HepG2 (cell line): ENCODE results near the gene HOXA4. TPM values are rescaled to one million over a fixed set of nuclear protein-coding genes. Genes with fewer than 3 reads are reported as not detected.

Experiments
- ATAD3A ChIP-seq: sonication (generic); formaldehyde crosslinking; IDR thresholded peaks from 2 replicates; pipeline ENCODE4 v1.4.0; 2020; ENCODE audit warnings: missing genetic modification reagents
- CENPT ChIP-seq: sonication (generic); formaldehyde crosslinking; IDR thresholded peaks from 2 replicates; pipeline ENCODE4 v1.8.0; 2022; ENCODE audit warnings: low read depth, mild to moderate bottlenecking, moderate library complexity, missing genetic modification reagents
- ETV6 ChIP-seq: sonication (generic); formaldehyde crosslinking; conservative IDR thresholded peaks from 2 replicates; pipeline ENCODE4 v1.4.0; 2020; ENCODE audit warnings: missing genetic modification reagents
- NFAT5 ChIP-seq: sonication (generic); formaldehyde crosslinking; IDR thresholded peaks from 2 replicates; pipeline ENCODE4 v1.4.0; 2020; ENCODE audit warnings: missing genetic modification reagents
- RARG ChIP-seq: sonication (generic); formaldehyde crosslinking; IDR thresholded peaks from 2 replicates; pipeline ENCODE4 v1.4.0; 2020; ENCODE audit warnings: low read depth, mild to moderate bottlenecking, missing genetic modification reagents
- REST ChIP-seq, 2 experiments: IDR thresholded peaks; 2 replicates each; pipeline ENCODE4 v1.6.1; 2011 to 2012; ENCODE audit warnings: low read length in 2 of 2, borderline replicate concordance in 1 of 2, low read depth in 1 of 2, mild to moderate bottlenecking in 1 of 2, moderate library complexity in 1 of 2
- SPEN ChIP-seq: sonication (generic); formaldehyde crosslinking; IDR thresholded peaks from 2 replicates; pipeline ENCODE4 v1.5.1; 2020; ENCODE audit warnings: low read depth, mild to moderate bottlenecking, missing genetic modification reagents
- ZBTB38 ChIP-seq: sonication (generic); formaldehyde crosslinking; IDR thresholded peaks from 2 replicates; pipeline ENCODE4 v1.5.1; 2020; ENCODE audit warnings: mild to moderate bottlenecking, missing genetic modification reagents
- ZFX ChIP-seq: sonication (generic); formaldehyde crosslinking; IDR thresholded peaks from 2 replicates; pipeline ENCODE4 v1.4.0; 2020; ENCODE audit warnings: mild to moderate bottlenecking, low read depth, missing genetic modification reagents, moderate library complexity
- ZMYM3 ChIP-seq: sonication (generic); formaldehyde crosslinking; IDR thresholded peaks from 2 replicates; pipeline ENCODE4 v1.5.1; 2020; ENCODE audit warnings: mild to moderate bottlenecking, missing genetic modification reagents
- ZNF407 ChIP-seq: sonication (generic); formaldehyde crosslinking; IDR thresholded peaks from one replicate; pipeline ENCODE4 v1.5.1; 2020; ENCODE audit warnings: mild to moderate bottlenecking, missing genetic modification reagents; ENCODE audit errors: not compliant biosample characterization
- ZNF761 ChIP-seq: sonication (generic); formaldehyde crosslinking; conservative IDR thresholded peaks from 2 replicates; pipeline ENCODE4 v1.4.0; 2020; ENCODE audit warnings: mild to moderate bottlenecking, missing genetic modification reagents
- polyA plus RNA-seq, 8 experiments: library from polyadenylated mRNA; depleted of rRNA in 3 of 8; stranded (reverse) in 7 of 8; unstranded in 1 of 8; fragments of >200 nt; fragmentation: Illumina TruSeq in 4 of 8; extraction: Trizol in 4 of 8; gene quantifications; 2 replicates each; pipeline versions ENCODE4 v1.2.1 to v1.2.3, GENCODE V29; 2011 to 2016; ENCODE audit warnings: low read depth in 4 of 8, missing spikeins in 1 of 8, mixed read lengths in 1 of 8; ENCODE audit not compliant: insufficient read depth in 1 of 8
- total RNA-seq, 5 experiments: library from RNA; depleted of rRNA; stranded (reverse); fragments of >200 nt; fragmentation: Illumina TruSeq; extraction: Trizol; gene quantifications; 2 replicates each; pipeline ENCODE4 v1.2.3, GENCODE V29; 2016; ENCODE audit warnings: low read depth in 1 of 5

Gene HOXA4
- total and polyA plus RNA-seq, 2 of the 13 experiments (the other 11 are each of a cell fraction or from before 2014, with no cell fraction given) = 2.4 to 5.4 TPM

GRCh38 chr7:27160546-27161213 is 30.1 kb upstream of the HOXA4 start (continued):
- TF ChIP-seq REST (IDR thresholded peaks at IDR 0.05; ENCODE audit: borderline replicate concordance in 1 of 2, low read depth in 1 of 2, low read length in 2 of 2) (no peak), ZNF407 (CRISPR knock-in tag) (no peak), CENPT (no peak), ZFX (peak; percentile 56), SPEN (no peak), ATAD3A (CRISPR knock-in tag) (no peak), ZMYM3 (CRISPR knock-in tag) (no peak), RARG (CRISPR knock-in tag) (no peak), NFAT5 (CRISPR knock-in tag) (no peak), ZNF761 (CRISPR knock-in tag) (no peak), ZBTB38 (CRISPR knock-in tag) (no peak), ETV6 (no peak)
